Myocyte (in vitro differentiated cells): ENCODE data around the gene IGSF10. TPM values are rescaled to one million over a fixed set of nuclear protein-coding genes. Genes with fewer than 3 reads are reported as not detected.
"Not testable (repeated sequence)": the region's sequence is repeated elsewhere in the genome, so short reads cannot be mapped to it uniquely, and the experiment has no call there.

Source experiments
- DNase-seq: peaks from one replicate; pipeline ENCODE4 v3.0.0-alpha.2; 2012; ENCODE audit warnings: low read depth
- polyA plus RNA-seq: library from polyadenylated mRNA; unstranded; fragments of >200 nt; gene quantifications from one replicate; pipeline ENCODE4 v1.2.1, GENCODE V29; 2012; ENCODE audit warnings: missing spikeins
- total RNA-seq: library from RNA; depleted of rRNA; stranded (reverse); fragments of >200 nt; gene quantifications from 2 replicates; pipeline ENCODE4 v1.2.3, GENCODE V29; 2014

IGSF10 gene, protein sequence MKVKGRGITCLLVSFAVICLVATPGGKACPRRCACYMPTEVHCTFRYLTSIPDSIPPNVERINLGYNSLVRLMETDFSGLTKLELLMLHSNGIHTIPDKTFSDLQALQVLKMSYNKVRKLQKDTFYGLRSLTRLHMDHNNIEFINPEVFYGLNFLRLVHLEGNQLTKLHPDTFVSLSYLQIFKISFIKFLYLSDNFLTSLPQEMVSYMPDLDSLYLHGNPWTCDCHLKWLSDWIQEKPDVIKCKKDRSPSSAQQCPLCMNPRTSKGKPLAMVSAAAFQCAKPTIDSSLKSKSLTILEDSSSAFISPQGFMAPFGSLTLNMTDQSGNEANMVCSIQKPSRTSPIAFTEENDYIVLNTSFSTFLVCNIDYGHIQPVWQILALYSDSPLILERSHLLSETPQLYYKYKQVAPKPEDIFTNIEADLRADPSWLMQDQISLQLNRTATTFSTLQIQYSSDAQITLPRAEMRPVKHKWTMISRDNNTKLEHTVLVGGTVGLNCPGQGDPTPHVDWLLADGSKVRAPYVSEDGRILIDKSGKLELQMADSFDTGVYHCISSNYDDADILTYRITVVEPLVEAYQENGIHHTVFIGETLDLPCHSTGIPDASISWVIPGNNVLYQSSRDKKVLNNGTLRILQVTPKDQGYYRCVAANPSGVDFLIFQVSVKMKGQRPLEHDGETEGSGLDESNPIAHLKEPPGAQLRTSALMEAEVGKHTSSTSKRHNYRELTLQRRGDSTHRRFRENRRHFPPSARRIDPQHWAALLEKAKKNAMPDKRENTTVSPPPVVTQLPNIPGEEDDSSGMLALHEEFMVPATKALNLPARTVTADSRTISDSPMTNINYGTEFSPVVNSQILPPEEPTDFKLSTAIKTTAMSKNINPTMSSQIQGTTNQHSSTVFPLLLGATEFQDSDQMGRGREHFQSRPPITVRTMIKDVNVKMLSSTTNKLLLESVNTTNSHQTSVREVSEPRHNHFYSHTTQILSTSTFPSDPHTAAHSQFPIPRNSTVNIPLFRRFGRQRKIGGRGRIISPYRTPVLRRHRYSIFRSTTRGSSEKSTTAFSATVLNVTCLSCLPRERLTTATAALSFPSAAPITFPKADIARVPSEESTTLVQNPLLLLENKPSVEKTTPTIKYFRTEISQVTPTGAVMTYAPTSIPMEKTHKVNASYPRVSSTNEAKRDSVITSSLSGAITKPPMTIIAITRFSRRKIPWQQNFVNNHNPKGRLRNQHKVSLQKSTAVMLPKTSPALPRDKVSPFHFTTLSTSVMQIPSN (N-terminal part only)
- total RNA-seq, result 0.13 and 0.26 TPM in 2 replicates
- polyA plus RNA-seq, result 0.01 TPM

DNA sequence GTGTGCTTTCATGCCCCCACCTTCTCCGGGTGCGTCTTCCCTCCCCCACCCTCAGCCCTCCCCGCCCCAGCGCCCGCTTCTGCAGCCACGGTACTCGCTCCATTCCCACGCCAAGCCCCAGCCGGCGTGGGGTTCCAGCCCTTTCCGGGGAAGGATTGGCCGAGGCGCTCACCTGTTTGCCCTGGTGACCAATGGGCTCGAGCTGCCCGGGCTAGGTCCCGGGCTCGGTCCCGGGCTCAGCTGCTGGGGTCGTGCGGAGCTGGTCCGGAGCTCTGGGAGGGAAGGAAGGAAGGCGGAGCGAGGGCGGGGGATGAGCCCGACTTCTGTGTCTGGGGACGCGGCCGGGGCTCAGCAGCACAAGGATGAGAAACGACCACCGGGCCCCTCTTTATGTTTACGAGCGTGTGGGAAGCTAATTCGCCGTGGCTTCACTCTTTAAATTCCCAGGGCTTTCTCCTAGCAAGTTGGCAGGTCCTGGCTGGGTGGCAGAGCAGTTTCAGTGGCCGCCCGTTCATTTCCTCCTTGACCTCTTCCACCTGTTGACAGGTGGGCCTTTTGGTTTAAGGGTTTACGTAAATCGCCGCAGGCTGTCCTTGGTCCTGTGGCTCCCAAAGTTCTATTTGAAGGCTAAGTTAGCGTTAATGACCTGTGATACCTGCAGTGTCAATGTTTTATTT is at the start of gene IGSF10:
TSS of gene IGSF10 (minus strand) at position 288 of the 677 bp plus-strand sequence. CDS start 2,352 bp downstream, outside the sequence.
- DNase-seq, result no peak

DNA sequence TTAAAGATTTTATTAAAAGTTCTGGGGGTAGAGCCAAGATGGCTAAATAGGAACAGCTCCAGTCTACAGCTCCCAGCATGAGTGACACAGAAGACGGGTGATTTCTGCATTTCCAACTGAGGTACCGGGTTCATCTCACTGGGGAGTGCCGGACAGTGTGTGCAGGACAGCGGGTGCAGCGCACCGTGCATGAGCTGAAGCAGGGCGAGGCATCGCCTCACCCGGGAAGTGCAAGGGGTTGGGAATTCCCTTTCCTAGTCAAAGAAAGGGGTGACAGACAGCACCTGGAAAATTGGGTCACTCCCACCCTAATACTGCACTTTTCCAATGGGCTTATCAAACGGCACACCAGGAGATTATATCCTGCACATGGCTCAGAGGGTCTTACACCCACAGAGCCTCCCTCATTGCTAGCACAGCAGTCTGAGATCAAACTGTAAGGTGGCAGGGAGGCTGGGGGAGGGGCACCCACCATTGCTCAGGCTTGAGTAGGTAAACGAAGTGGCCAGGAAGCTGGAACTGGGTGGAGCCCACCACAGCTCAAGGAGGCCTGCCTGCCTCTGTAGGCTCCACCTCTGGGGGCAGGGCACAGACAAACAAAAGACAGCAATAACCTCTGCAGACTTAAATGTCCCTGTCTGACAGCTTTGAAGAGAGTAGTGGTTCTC is 48.7 kb upstream of the IGSF10 start:
- DNase-seq, result not testable (repeated sequence)

DNA sequence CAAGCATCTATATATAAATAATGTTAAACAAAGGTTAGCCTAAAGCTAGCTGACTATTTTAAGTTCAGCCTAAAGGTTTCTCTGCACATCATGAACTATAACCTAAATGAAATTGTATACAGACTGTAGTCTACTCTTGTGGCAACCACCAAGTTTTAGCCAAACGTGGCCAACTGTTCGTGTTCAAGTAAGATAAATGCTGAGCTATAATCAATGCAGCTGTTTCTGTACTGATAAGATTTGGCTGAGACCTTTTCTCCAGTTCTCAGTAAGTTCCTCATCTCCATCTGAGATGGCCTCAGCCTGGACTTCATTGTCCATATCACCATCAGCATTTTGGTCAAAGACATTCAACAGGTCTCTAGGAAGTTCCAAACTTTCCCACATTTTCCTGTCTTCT is 43.7 kb upstream of the IGSF10 start:
- DNase-seq, result no peak

DNA sequence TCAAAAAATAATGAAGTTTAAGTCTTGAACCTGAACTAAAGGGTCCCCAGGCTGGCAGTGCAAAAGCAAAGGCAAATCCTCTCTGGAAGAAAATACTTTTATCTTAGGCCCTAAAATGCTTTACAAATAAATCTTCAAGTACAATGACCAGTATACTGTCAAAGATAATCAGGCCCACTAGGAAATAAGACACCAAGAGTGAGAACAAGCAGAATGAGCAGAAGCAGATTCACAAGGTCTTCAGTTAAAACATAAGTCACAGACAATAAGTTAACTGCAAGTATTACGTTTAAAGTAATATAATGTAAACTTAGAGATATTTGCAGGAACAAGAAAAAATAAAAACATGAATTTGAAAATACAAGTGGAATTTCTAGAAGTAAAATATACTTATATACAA is 42.2 kb upstream of the IGSF10 start:
- no peak for DNase-seq

DNA sequence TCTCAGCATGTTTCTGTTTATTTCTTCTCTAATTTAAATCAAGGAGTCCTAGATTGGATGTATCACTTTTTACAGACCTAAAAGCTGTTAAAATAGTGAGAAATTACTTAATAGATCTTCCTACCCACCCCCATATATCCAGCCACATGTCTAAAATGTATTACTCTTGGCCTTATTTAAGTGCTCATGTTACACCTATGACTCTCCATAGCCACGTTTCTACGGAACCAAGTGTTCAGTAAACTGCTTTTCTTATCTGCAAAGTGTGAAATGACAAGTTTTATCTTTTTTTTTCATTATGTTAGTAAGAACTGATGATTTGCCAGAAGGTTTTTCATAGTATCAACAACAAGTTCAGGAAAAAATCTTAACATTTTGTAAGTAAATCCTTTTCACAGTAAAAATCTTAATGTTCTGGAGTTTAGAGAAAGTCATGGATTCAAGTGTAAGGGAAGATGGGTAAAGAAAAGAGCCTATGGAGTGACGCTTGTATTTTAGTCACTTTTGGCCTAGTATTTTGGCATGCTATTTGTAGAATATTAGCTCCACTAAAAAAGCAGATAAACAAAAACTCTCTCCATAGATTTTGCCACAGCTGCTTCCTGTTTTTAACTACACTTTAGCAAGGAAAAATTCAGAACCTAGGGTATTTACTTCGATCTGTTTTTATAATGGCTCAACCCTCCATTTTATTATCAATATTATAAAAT is 41.2 kb upstream of the IGSF10 start:
- no peak for DNase-seq

DNA sequence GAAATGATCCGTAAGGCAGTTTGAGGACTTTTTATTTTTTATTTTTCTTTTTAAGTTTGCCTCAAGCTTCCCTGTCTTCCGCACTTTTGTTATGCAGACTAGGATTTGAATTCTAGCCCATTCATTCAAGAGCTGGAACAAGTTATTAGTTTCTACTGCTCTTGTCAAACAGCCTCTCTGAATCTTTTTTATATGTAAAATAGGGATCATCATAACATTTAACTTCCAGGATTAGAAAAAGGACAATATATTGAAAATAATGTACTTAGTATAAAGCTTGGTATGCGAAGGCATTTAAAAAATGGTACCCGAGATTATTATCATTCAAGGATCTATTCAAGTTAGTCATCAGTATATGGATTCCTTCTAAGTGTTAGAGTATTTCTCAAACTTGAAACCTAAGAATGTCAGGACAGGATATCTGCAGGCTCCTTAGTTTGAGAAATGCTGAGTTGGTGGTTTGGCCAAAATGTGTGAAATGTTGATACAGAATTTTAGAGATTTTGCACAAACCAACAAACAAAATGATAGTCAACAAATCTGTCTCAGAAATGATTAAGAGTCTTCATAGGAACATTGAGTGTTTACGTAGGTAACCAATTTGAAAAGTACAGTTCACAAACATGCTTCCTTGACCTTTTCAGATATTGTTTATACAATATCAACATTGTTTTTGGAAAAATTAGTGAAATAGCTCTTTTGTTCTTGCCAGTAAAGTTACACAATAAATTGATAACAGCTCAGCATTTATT is 40.5 kb upstream of the IGSF10 start:
- no peak for DNase-seq

DNA sequence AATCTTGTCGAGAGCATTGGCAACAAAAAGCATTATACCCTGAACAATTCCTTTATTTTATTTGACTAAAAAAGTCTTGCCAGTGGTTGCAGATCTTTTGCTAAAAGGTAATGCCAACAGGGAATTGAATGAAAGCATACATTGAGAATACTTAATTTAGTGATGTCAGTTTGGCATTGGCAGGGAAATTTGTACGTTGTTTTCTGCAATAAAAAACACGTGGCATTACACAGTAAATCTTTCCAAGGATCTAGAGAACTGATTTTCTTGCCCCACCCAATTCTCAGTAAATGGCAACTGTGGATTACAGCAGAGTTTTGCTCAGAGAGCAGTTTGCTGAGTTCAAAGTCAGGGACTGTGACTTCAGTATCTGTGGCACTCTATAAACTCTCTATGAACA is 38.3 kb upstream of the IGSF10 start:
- DNase-seq, result no peak

DNA sequence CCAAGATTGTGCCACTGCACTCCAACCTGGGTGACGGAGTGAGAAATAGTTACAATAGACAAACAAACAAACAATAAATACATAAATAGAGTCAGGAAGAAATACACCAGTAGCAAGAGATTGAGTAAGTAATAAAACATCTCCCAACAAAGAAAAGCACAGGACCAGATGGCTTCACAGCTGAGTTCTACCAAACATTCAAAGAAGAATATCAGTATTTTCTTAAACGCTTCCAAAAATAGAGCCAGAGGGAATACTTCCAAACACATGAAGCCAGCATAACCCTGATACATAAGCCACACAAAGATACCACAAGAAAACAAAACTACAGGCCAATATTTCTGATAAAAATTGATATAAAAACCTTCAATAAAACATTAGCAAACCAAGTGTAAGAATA is 30.7 kb upstream of the IGSF10 start:
- no peak for DNase-seq

DNA sequence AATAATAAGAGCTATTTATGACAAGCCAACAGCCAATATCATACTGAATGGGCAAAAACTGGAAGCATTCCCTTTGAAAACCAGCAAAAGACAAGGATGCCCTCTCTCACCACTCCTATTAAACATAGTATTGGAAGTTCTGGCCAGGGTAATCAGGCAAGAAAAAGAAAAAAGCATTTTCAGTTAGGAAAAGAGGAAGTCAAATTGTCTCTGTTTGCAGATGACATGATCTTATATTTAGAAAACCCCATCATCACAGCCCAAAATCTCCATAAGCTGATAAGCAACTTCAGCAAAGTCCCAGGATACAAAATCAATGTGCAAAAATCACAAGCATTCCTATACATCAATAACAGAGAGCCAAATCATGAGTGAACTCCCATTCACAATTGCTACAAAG is 27.0 kb upstream of the IGSF10 start:
- DNase-seq, result not testable (repeated sequence)

DNA sequence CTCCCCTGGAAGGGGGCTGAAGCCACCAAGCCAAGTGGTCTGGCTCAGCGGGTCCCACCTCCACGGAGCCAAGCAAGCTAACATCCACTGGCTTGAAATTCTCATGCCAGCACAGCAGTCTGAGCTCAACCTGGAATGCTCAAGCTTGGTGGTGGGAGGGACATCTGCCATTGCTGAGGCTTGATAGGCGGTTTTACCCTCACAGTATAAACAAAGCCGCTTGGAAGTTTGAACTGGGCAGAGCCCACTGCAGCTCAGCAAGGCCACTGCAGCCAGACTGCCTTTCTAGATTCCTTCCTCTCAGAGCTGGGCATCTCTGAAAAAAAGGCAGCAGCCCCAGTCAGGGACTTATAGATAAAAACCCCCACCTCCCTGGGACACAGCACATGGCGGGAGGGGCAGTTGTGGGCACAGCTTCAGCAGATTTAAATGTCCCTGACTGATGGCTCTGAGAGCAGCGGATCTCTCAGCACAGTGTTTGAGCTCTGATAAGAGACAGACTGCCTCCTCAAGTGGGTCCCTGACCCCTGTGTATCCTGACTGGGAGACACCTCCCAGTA is 23.2 kb upstream of the IGSF10 start:
- no peak for DNase-seq

DNA sequence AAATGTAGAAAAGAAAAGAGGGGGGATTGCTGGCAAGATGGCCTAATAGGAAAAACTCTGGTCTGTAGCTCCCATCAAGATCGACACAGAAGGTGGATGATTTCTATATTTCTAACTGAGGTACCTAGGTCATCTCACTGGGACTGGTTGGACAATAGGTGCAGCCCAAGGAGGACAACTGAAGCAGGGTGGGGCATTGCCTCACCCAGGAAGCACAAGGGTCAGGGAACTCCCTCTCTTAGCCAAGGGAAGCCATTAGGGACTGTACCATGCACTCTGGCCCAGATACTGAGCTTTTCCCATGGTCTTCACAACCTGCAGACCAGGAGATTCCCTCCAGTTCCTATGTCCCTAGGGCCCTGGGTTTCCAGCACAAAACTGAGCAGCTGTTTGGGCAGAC is 22.6 kb upstream of the IGSF10 start:
- no peak for DNase-seq

DNA sequence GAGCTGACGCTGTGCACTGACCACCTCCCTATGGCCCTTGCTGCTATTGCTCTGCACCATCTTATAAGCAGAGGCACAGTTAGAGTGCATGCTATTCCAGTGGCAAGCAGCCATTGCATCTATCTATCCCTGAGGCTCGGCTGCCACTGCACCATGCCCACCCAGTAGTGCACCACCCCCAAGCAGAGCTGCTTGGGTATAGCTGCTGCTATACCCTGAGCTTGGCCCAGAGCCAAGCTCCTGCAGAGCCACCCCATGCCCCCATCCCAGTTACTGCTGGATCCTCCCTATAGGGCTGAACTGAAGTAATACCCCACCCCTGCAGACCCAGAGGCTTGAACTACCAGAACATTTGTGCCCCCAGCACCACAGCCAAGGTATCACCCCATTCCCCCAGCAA is 19.6 kb upstream of the IGSF10 start:
- DNase-seq, result no peak

DNA sequence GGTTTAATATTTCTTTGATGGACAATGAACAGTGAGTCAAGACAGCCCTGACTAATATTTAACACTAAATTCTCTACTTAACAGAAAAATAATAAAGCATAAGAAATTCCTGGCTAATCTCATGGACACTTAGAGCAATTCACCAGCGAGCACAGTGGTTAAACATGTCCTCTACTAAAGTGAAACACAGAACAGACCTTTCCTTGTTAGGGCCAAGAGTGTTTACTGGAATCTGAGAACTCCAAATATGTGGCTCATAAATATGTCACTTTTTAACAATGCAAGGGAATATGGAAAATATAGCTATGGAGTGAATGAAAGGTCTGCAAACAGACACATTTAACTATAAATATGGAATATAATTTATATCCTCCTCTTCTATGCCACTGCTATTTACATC is 18.6 kb upstream of the IGSF10 start:
- no peak for DNase-seq

DNA sequence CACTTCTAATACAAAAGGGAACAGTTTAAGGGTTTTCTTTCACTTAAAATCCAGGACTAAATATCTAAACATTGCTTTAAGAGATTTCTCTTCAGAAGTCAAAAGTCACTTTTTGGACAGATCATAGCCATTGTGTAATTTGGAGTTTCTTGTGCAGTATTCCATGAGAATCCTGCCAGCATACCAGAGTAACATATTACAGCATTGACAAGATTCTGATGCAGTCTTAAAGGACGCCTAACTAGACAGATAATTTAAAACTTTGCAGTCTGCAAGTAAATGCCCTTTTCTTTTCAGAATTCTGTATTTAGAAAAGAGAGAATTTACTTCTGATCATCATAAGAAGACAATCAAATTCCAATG is 17.5 kb upstream of the IGSF10 start:
- no peak for DNase-seq

DNA sequence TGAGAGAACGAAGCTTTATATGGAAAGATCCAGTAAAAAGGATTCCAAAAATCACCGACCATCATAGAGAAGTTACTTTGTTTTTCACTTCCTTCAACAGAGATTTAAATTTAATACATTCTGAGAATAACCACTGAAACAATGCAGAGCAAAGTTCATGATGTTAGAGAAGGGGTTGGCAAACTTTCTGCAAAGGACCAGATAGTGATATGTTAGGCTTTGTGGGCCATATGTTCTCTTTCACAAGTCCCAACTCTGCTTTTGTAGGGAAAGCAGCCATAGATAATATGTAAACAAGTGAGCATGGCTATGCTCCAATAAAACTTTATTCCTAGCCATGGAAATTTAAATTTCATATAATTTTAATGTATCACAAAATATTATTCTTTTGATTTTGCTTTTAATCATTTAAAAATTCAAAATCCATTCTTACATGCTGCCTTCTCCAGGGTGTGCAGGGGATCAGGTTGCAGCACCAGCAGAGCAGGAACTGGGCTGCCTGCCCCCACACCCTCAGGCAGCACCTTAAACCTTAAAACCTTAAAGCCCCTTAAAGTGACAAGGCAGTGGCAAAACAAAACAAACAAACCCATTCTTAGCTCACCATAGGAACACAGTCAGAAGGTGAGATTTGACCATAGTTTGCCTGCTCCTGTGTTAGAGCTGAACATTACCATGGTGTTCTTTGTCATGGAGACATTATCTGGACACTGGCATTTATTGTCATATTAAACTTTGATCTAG is 16.9 kb upstream of the IGSF10 start:
- DNase-seq, result no peak

DNA sequence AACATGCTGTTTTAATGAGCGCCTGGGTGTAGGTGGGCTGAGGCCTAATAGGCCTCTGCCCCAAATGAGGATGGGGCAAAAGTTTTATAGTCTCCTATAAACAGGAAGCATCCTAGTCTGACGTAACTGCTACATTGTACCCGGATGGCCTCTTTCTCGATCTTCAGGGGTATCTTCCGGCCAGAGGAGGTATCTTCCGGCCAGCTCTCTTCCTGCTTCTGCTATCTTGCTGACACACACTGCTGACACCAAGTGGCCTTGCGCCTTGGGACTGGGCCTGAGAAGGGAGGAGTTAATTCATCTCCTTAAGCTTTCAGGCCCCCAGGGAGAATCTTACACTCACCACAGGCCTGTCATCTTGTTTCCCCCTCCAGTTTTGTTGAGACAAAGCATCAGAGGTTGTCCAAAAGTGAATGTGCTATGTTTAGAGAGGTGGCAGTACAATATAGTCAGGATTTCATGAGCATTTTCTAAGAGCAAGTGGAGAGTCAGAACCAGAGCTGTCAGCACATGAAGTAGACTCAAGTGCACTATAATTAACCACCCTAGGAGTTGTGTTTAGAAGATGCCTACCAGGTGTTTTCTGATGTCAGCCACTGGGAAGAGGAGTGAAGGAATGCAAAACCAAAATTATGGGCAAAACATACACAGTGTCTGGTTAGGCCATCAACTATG is 15.6 kb upstream of the IGSF10 start:
- DNase-seq, result no peak

DNA sequence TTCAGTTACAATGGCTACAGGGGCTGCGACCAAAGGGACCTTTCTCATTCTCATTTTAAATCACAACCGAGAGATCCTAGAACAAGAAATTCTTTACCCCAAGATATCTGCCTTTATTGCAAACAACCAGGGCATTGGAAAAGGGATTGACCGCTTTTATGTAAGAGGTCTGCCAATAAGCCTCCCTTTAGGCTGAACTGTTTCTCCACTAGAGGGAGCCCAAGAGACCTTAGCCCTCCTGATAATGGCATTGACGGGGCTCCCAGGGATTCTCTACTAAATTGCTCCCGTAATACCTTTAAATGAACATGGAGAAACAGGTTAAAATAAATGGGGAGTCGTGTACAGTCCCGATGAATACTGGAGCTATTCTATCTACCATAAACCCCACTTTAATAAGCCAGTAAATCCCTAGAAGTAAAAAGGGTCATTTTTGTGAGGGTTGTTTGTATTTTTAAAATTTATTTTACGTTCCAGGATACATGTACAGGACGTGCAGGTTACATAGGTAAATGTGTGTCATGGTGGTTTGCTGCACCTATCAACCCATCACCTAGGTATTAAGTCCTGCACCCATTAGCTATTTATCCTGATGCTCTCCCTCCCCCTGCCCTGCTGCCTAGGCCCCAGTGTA is 7.5 kb upstream of the IGSF10 start:
- DNase-seq, result peak; percentile 72
